SJCRH30 (cell line): ENCODE data around the gene CACTIN. TPM values are rescaled to one million over a fixed set of nuclear protein-coding genes. Genes with fewer than 3 reads are reported as not detected.
"Not testable (repeated sequence)": the region's sequence is repeated elsewhere in the genome, so short reads cannot be mapped to it uniquely, and the experiment has no call there.

Experiments used
- DNase-seq, 2 experiments: peaks; one replicate each; pipeline ENCODE4 v3.0.0-alpha.2; 2015 to 2020
- H3K27ac ChIP-seq: fragments of 250-450 bp; sonication (Bioruptor Pico); 2 replicates; pipeline ENCODE4 v1.5.1; 2020; ENCODE audit warnings: mild to moderate bottlenecking, moderate library complexity
- H3K27me3 ChIP-seq: fragments of 250-450 bp; sonication (Bioruptor Pico); 2 replicates; pipeline ENCODE4 v1.5.1; 2020; ENCODE audit warnings: mild to moderate bottlenecking, moderate library complexity
- H3K36me3 ChIP-seq: fragments of 250-450 bp; sonication (Bioruptor Pico); 2 replicates; pipeline ENCODE4 v1.5.1; 2020; ENCODE audit warnings: mild to moderate bottlenecking, moderate library complexity
- H3K4me1 ChIP-seq: fragments of 250-450 bp; sonication (Bioruptor Pico); 2 replicates; pipeline ENCODE4 v1.5.1; 2020; ENCODE audit warnings: mild to moderate bottlenecking, moderate library complexity
- H3K4me3 ChIP-seq: fragments of 250-450 bp; sonication (Bioruptor Pico); 2 replicates; pipeline ENCODE4 v1.5.1; 2020; ENCODE audit warnings: mild to moderate bottlenecking, moderate library complexity
- H3K9me3 ChIP-seq: fragments of 250-450 bp; sonication (Bioruptor Pico); replicated peaks from 2 replicates; pipeline ENCODE4 v1.5.1; 2020; ENCODE audit warnings: mild to moderate bottlenecking, moderate library complexity
- total RNA-seq: library from RNA; depleted of rRNA; stranded (reverse); fragments of >200 nt; shearing (Covaris generic); gene quantifications from 2 replicates; pipeline ENCODE4 v1.2.3, GENCODE V29; 2014; rRNA removed

Gene CACTIN
- total RNA-seq, 1 experiment from 2014 or later = 21.4 TPM

DNA sequence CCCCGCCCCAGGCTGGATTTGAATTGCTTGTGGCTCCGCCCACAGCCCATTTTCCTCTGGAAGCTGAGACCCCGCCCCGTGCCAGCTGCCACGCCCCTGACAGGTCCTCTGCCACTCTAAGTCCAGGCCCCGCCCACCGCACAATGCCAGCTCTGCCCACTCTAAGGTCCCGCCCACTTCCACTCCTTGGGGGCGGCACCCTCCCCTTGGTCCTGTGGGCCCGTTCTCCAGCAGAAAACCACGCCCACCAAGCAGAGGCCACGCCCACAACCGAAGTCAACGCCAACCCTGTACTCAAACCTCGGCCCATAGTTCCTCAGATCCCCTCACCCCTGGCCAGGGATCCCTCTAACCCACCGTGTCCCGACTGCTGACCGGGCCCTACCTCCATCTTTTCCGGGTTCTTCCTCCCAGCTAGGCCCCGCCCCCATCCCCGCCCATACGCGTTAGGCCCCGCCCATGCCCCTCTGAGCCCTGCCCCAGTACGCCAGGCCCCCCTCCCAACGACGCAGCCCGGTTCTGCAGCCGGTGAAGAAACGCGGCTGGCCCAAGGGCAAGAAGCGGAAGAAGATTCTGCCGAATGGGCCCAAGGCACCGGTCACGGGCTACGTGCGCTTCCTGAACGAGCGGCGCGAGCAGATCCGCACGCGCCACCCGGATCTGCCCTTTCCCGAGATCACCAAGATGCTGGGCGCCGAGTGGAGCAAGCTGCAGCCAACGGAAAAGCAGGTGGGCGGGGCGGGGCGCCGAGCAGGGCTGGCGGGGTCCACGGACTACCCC lies 52.5 kb downstream of the CACTIN start:
- Histone ChIP-seq H3K4me1 (peaks cover 17% of the 10 kb centered on the region), H3K27me3 (no peaks in the 10 kb centered on the region), H3K27ac (peak overlapping the region; percentile 78; the same call in 1 of the 2 replicates), H3K4me3 (peak overlapping the region; percentile 100), H3K9me3 (no peaks in the 10 kb centered on the region), H3K36me3 (peaks cover 23% of the 10 kb centered on the region)
- DNase-seq = peak; percentile 94 to 97

DNA sequence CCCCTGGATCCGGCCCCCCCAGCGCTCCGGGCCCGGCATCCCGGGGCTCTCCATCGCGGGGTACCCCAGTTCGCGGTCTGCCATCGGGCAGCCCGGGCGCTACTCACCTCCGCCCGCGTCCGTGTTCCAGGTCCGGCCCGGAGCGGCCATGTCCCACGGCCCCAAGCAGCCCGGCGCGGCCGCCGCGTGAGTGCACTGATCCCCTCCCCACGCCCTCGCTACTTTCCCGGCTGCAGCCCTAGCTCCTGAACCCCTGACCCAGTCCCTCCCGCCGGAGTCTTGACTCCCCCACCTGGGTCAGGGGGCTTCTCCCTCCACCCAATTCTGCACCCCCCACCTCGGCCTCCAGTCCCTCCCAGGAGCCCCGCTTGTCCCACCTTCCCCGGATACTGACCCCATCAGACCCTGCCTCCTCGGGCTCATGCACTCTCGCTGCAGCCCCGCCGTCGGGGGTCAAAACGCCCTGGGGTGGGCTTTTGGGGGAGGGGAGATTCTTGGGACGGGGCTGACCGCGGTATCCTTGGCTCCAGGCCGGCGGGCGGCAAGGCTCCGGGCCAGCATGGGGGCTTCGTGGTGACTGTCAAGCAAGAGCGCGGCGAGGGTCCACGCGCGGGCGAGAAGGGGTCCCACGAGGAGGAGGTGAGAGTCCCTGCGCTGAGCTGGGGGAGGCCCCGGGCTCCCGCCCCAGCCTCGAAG lies 53.3 kb downstream of the CACTIN start:
- peak; percentile 25 to 26 for DNase-seq

DNA sequence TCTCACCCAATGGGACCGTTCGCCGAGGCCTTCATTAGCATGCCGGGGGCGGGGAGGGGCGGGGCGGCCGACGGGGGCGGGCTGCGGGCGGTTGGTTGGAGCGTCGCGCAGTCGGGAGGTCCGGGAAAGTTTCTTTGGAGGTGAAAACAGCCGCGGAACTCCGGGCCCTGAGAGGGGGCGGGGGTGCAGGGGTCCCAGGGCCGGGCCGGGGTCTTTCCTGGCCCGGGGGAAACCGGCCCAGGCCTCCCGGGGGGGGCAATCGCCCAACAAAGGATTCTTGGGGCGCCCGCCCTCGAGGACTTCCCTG lies 53.8 kb downstream of the CACTIN start, which contains the start of gene HMG20B:
HMG20B (plus strand) TSS at position 90 of the 307 bp plus-strand sequence. CDS start 366 bp downstream, outside the sequence.
- peak within 1 kb of the TSS; percentile 78 for H3K27ac ChIP-seq
- H3K4me3 ChIP-seq = peak within 1 kb of the TSS; percentile 100

More for the DNA sequence above, 53.3 kb downstream of the CACTIN start:
- Histone ChIP-seq H3K27me3 (no peaks in the 10 kb centered on the region), H3K9me3 (no peaks in the 10 kb centered on the region), H3K4me3 (peak overlapping the region; percentile 100), H3K27ac (peak overlapping the region; percentile 78), H3K4me1 (peaks cover 23% of the 10 kb centered on the region), H3K36me3 (peaks cover 23% of the 10 kb centered on the region)

DNA sequence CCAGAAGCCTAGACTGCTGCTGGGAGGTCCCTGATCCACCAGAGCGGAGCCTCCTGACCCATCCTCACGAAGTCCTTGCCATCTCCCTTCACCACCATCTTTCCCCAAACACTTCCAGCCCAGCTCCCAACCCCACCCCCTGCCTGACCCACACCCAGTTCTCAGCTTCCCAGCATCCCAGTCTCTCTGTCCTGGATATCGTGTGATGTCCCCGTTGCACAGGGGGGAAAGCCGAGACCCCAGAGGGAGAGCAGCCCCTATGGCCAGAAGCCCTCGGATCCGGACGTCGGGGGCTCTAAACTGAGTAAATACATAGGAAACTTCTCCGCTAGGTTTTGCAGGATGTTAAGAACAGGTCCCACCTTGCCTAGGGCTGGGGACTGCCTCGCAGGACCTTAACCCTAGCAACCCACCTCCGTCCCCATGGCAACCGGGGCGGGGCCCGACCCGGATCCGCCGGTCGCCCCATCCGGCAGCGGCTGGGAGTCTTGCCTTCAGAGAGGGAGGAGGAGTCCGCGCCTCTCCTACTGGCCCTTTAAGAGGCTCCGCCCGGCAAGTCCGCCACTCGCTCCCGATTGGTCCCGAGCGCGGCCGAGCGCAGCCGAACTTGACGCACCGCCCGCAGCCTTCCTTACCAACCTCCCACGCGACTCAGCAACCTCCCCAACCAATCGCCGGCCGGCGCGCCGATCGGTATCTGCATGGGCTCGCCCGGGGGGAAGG lies 54.3 kb downstream of the CACTIN start:
- H3K4me3 ChIP-seq = peak overlapping the region; percentile 49
- peak; percentile 99 for DNase-seq
- peaks cover 19% of the 10 kb centered on the region for H3K36me3 ChIP-seq
- H3K27me3 ChIP-seq = no peaks in the 10 kb centered on the region
- H3K9me3 ChIP-seq = no peaks in the 10 kb centered on the region
- peaks cover 23% of the 10 kb centered on the region for H3K4me1 ChIP-seq
- peak overlapping the region; percentile 32 for H3K27ac ChIP-seq

More for the DNA sequence above, 53.8 kb downstream of the CACTIN start, which contains the start of gene HMG20B:
- Histone ChIP-seq H3K36me3 (peaks cover 19% of the 10 kb centered on the region), H3K9me3 (no peaks in the 10 kb centered on the region), H3K27me3 (no peaks in the 10 kb centered on the region), H3K4me1 (peaks cover 23% of the 10 kb centered on the region)
- no peak for DNase-seq

- Histone ChIP-seq H3K27ac (peak overlapping the region; percentile 32; the same call in 1 of the 2 replicates), H3K36me3 (peaks cover 13% of the 10 kb centered on the region), H3K27me3 (no peaks in the 10 kb centered on the region), H3K9me3 (no peaks in the 10 kb centered on the region), H3K4me3 (no peak overlapping the region), H3K4me1 (peaks cover 23% of the 10 kb centered on the region)
- DNase-seq = peak in 1 of 2 experiments; percentile 44
Observed at GRCh38 chr19:3570606-3571011, 56.0 kb downstream of the CACTIN start.

- not testable (repeated sequence) for H3K36me3 ChIP-seq, H3K27ac ChIP-seq, H3K4me3 ChIP-seq, H3K9me3 ChIP-seq, DNase-seq, H3K27me3 ChIP-seq
- peaks cover 23% of the 10 kb centered on the region for H3K4me1 ChIP-seq
Observed at GRCh38 chr19:3570042-3570441, 56.5 kb downstream of the CACTIN start.

- no peaks in the 10 kb centered on the region for H3K36me3 ChIP-seq
- H3K27ac ChIP-seq = no peak overlapping the region
- H3K4me1 ChIP-seq = peaks cover 7% of the 10 kb centered on the region; the same call in 1 of the 2 replicates
- H3K9me3 ChIP-seq = no peaks in the 10 kb centered on the region
- DNase-seq = no peak
- no peak overlapping the region for H3K4me3 ChIP-seq
- H3K27me3 ChIP-seq = no peaks in the 10 kb centered on the region
Observed at GRCh38 chr19:3565139-3565538, 61.5 kb downstream of the CACTIN start.

- DNase-seq = no peak
- Histone ChIP-seq H3K27me3 (no peaks in the 10 kb centered on the region), H3K36me3 (no peaks in the 10 kb centered on the region), H3K9me3 (no peaks in the 10 kb centered on the region), H3K4me3 (no peak overlapping the region), H3K4me1 (peaks cover 4% of the 10 kb centered on the region; the same call in 1 of the 2 replicates), H3K27ac (no peak overlapping the region)
Observed at GRCh38 chr19:3563709-3564524, 62.7 kb downstream of the CACTIN start.

Other genes starting within 250 kb of the CACTIN start
- gene SMIM24, start 146.3 kb downstream of the CACTIN start, total RNA-seq = not detected in 2 replicates
- not detected in 2 replicates for gene SMIM44, start 143.3 kb downstream of the CACTIN start, total RNA-seq
- 11.7 and 12.3 TPM in 2 replicates for gene DOHH, start 126.1 kb downstream of the CACTIN start, total RNA-seq
- gene FZR1, start 120.5 kb downstream of the CACTIN start, total RNA-seq = 31.4 and 31.8 TPM in 2 replicates
- gene TEKTIP1, start 87.6 kb downstream of the CACTIN start, total RNA-seq = not detected in 2 replicates
- gene MFSD12, start 69.2 kb downstream of the CACTIN start, total RNA-seq = 54.6 and 57.1 TPM in 2 replicates
- 45.0 and 48.0 TPM in 2 replicates for gene HMG20B, start 53.8 kb downstream of the CACTIN start, total RNA-seq
- 0.03 and 0.06 TPM in 2 replicates for gene GIPC3, start 41.3 kb downstream of the CACTIN start, total RNA-seq
- 0.06 and 0.13 TPM in 2 replicates for gene TBXA2R, start 19.9 kb downstream of the CACTIN start, total RNA-seq
- gene PIP5K1C, start 73.7 kb upstream of the CACTIN start, total RNA-seq = 11.8 and 12.2 TPM in 2 replicates
- gene TJP3, start 81.6 kb upstream of the CACTIN start, total RNA-seq = not detected in 2 replicates
- 15.0 and 15.2 TPM in 2 replicates for gene APBA3, start 134.9 kb upstream of the CACTIN start, total RNA-seq
- 23.9 and 29.4 TPM in 2 replicates for gene MRPL54, start 135.9 kb upstream of the CACTIN start, total RNA-seq
- gene RAX2, start 145.4 kb upstream of the CACTIN start, total RNA-seq = not detected in 2 replicates
- gene MATK, start 159.6 kb upstream of the CACTIN start, total RNA-seq = not detected in 2 replicates
- not detected in 2 replicates for gene ZFR2, start 242.2 kb upstream of the CACTIN start, total RNA-seq